GM03348 (cell line): Measurements from ENCODE around the gene SDHAF3.
"Not testable (repeated sequence)": the region's sequence is repeated elsewhere in the genome, so short reads cannot be mapped to it uniquely, and the experiment has no call there.

ENCODE experiments used
- DNase-seq: peaks from one replicate; pipeline ENCODE4 v3.0.0; 2012; ENCODE audit warnings: low spot score

The SDHAF3 gene

GRCh38 chr7:97126483-97127171, 9.1 kb downstream of the SDHAF3 start:
- no peak for DNase-seq

DNA sequence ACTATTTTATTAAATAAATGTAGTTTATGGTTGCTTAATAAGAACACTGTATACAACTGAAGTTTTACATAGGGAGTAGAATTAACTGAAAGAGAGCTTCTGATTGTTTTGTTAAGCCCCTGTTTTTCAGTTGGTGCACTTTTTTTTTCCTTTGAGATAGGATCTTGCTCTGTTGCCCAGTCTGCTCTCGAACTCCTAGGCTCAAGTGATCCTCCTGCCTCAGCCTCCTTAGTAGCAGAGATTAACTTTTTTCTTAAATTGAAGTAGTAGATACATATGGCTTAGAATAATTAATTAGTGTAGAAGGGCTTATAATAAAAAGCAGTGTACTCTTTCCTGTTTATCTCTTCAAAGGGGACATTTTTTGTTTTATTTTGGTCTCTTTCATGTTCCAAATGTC, 11.2 kb downstream of the SDHAF3 start:
- no peak for DNase-seq

DNA sequence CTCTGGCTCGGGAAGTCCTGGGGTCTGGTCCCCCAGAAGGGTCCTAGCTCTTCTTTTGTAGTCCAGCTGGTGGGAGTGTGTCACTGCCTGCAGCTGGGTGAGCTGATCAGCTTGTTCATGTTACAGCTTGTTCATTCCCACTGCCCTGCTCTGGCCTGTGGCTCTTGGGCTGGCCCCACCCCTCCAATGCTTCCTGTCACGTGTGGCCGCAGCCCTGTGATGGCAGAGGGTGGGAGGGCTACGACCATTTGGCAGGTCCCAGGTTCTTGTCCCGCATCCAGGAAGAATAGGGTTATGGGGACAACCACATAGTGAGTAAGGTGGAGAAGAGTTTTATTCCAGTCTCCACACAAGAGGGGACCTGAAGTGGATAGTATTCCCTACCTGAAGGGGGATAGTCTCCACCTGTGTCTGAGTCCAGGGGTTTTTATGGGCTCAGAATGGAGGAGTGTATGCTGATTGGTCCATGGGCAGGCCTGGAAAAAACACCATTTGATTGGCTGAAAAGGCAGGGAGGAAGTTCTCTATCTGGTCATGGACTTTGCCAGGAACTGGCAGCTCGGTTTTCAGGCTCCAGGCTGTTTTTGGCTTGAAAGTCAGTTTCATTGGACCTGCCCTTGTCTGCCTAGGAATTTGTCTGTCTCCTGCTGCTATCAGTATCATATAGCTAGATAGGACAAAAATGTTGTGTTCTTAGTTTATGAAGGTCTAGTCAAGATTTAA, 13.1 kb downstream of the SDHAF3 start:
- no peak for DNase-seq

DNA sequence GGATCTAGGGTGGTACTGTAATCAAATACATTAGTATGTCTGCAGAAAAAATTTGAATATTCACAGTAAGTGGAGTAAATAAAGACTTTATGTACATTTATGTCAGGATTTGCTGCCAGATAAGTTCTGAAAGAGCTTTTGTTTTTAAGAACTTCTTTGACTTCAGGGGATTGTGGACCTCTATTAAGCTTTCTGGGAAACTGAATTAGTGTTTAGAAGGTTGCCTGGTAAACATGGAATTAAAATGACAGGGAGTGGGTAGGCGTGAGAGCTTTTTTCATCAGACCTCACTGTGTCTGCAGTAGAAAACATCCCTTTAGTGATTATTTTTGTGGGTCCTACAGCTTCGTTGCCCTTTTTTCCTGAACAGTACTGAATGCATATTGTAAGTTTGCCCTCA, 15.7 kb downstream of the SDHAF3 start:
- no peak for DNase-seq

GRCh38 chr7:97138830-97139229, 21.3 kb downstream of the SDHAF3 start:
- no peak for DNase-seq

DNA sequence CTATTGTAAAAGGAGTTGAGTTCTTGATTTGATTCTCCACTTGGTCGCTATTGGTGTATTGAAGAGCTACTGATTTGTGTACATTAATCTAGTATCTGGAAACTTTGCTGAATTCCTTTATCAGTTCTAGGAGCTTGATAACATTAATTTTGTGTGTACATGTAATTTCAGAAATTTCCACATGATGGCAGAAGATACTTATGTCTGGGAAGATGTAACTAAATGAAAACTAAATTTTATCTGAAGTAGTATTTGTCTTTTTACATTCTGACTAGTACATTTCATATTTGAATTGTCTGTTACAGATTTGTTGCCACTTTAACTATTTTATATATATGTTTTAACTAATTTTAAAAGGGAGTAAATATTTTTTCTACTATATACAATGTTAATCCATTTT, 27.6 kb downstream of the SDHAF3 start:
- DNase-seq, result peak; percentile 22

DNA sequence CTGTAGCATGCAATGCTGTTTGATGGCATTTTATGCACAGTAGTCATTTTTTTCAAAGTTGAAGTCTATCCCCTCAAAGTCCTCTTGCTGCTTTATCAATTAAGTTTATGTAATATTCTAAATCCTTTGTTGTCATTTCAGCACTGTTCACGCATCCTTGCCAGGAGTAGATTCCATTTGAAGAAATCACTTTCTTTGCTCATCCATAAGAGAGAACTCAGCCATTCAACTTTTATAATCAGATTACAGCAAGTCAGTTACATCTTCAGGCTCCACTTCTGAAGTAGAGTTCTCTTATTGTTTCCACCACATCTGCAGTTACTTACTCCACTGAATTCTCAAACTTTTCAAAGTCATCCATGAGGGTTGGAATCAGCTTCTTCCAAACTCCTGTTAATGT, 32.3 kb downstream of the SDHAF3 start:
- peak; percentile 14 for DNase-seq

- DNase-seq, result no peak
These were observed 38.5 kb downstream of the SDHAF3 start for GRCh38 chr7:97155897-97156418.

DNA sequence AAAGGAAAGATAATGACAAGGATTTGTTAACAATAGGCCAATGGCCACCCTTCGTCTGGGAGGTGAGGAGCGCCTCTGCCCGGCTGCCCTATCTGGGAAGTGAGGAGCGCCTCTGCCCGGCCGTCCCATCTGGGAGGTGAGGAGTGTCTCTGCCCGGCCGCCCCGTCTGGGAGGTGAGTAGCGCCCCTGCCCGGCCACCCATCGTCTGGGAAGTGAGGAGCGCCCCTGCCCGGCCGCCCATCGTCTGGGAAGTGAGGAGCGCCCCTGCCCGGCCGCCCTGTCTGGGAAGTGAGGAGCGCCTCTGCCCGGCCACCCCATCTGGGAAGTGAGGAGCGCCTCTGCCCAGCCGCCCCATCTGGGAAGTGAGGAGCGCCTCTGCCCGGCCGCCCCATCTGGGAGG, 42.5 kb downstream of the SDHAF3 start:
- DNase-seq, result not testable (repeated sequence)

DNA sequence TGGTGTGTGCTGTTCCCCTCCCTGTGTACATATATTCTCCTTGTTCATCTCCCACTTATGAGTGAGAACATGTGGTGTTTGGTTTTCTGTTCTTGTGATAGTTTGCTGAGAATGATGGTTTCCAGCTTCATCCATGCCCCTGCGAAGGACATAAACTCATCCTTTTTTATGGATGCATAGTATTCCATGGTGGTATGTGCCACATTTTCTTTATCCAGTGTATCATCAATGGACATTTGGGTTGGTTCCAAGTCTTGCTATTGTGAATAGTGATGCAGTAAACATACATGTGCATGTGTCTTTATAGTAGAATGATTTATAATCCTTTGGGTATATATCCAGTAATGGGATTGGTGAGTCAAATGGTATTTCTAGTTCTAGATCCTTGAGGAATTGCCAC, 44.1 kb downstream of the SDHAF3 start:
- not testable (repeated sequence) for DNase-seq

DNA sequence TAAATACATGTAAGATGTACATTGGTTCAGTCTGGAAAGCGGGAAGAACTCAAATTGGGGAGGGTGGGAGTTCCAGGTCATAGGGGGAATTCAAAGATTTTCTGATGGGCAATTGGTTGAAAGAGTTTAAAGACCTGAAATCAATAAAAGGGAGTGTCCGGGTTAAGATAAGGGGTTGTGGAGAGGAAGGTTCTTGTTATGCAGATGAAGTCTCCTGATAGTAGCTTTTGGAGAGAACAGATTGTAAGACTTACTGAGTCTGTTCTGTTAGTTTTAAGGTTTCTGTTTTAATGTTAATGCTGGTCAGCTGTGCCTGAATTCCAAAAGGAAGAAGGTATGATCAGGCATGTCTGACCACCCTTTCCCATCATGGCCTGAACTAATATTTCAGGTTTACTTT, 48.8 kb downstream of the SDHAF3 start:
- no peak for DNase-seq

GRCh38 chr7:97167176-97167575, 49.7 kb downstream of the SDHAF3 start:
- DNase-seq, result no peak

DNA sequence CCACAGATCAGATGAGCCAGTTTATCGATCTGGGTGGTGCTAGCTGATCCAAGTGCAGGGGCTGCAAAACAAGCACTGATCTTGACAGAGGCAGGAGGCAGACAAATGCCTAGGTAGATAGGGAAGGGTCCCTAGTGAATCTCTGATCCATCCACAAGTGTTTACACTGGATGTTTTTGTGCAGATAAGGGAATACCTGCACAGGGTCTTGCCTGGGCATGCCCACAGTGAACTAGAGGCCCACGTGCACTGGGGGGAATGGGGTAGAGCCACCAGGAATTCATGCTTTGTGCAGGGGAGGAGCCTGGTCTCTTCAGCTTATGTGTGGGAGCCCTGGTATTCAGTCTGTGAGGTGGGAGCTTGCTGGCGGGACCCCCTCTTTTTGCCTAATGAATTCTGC, 50.3 kb downstream of the SDHAF3 start:
- DNase-seq, result no peak

DNA sequence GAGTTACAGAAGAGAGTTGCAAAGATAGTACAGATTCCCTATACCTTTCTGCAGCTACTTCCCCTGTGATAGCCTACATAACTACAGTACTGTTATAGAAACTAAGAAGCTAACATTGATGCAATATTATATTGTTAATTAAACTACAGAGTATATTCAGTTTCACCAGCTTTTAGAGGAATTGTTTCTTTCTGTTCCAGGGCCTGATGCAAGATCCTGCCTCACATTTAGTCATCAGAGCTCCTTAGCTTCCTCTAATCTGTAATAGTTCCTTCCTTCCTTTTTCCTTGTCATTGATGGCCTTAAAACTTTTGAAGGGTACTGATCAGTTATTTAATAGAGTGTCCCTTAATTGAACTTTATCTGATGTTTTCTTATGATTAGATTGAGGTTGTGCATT, 56.8 kb downstream of the SDHAF3 start:
- peak; percentile 23 for DNase-seq

- peak; percentile 76 for DNase-seq
These were observed 62.1 kb downstream of the SDHAF3 start for GRCh38 chr7:97179454-97180104.

GRCh38 chr7:97187067-97187466, 69.6 kb downstream of the SDHAF3 start:
- peak; percentile 24 for DNase-seq

DNA sequence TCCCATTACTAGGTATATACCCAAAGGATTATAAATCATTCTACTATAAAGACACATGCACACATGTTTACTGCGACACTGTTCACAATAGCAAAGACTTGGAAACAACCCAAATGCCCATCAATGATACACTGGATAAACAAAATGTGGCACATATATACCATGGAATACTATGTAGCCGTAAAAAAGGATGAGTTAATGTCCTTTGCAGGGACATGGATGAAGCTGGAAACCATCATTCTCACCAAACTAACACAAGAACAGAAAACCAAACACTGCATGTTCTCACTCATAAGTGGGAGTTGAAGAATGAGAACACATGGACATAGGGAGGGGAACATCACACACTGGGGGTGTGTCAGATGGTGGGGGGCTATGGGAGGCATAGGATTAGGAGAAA, 78.7 kb downstream of the SDHAF3 start:
- DNase-seq, result not testable (repeated sequence)

DNA sequence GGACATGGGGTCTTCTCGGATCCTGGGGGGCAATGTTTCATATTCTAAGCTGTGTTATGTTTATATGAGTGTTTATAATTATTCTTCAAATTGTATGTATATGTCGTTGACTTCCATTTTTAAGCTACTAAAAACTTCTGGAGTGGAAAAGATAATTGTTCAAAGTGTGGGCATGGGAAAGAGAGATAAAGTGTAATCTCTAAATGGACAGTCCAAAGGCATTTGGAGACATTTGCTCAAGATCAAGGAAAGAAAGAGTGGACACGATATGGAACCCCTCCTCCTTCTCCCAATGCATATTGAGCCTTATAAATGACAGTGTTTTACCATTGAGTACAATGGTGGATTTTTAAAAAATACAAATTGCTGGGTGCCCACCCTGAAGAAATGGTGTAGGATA, 81.1 kb downstream of the SDHAF3 start:
- DNase-seq, result no peak

DNA sequence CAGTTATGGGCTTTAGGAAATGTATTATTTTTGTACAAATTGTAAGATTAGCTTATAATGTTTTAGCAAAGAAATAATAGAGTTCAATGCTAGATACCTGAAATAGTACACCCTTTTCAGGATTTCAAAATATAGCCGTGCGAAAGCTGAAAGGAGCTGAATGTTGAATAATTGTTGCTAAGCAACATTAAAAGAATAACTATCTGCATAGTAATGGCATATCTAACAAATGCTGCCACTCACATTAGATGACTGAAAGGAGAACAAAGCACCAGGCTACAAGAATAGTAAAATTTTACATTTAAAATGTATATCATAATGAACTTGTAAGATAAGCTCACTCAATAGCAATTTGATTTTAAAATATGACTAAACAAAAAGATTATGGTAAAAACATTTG, 82.5 kb downstream of the SDHAF3 start:
- DNase-seq, result no peak

DNA sequence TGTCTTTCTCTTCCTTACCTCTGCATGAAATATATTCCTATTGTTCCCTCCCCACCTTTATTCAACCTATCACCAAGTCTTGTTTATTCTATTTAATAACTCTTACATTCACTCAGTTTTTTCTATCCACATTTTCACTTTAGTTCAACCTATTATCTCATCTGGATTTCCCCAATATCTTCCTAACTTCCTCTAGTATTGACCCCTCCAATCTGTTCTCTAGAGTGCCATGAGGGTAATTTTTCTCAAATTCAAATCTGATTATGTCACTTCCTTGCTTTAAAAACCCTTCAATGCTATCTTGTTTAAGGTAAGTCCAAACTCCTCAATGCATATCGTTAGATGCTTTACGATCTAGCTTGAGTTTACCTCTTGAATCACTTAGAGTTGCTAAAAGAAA, 86.5 kb downstream of the SDHAF3 start:
- no peak for DNase-seq

DNA sequence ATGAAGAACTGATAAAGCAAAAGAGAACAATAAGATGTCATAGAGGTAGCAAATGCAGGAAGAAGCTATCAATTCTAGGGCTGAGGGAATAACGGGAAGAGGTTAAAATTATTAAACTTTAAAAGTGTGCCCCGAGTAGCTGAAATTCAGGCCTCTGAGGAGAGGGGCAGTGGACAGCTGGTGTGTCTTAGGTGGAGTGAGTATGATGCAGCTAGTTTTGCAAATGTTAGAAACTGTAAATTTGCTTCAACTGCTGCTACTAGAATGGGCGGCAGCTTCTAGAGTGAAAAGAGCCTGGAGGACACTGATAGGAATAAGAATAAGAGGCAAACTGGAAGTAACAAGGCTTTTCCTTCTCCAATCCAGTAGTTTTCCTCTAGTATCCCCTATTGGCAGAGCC, 87.3 kb downstream of the SDHAF3 start:
- DNase-seq, result no peak

GRCh38 chr7:97215556-97215955, 98.1 kb downstream of the SDHAF3 start:
- DNase-seq, result no peak

DNA sequence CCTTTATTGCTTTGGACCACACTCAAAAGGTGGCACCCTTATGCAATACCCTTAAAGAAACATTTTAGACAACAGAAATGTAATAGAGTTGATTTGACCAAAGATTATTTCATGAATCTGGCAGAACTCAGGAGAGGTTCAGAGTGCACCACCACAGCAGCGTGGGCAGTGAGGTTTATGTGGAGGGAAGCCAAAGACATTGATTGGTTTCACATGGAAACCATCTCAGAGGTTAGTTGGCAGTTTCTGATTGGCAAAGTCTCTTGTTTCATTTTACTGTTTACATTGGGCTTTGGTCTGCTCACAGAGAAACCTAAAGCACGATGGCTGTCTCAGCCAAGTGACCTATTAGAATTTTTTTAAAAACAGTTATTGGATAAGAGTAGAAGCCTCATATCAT, 101.3 kb downstream of the SDHAF3 start:
- no peak for DNase-seq
